HEK293 (cell line): ENCODE data around the gene EEF1AKMT4.

ENCODE experiments used
- CTCF ChIP-seq: fragments of 450-650 bp; formaldehyde crosslinking; IDR thresholded peaks from 2 replicates; pipeline ENCODE4 v1.5.1; 2016; ENCODE audit warnings: missing biosample characterization, missing genetic modification characterization
- KLF9 ChIP-seq: fragments of 450-650 bp; formaldehyde crosslinking; IDR thresholded peaks from 2 replicates; pipeline ENCODE4 v1.5.1; 2016; ENCODE audit warnings: missing biosample characterization, missing genetic modification characterization, low read depth
- PBX3 ChIP-seq: sonication (generic); formaldehyde crosslinking; IDR thresholded peaks from 2 replicates; pipeline ENCODE4 v1.8.1; 2022; ENCODE audit warnings: mild to moderate bottlenecking, moderate library complexity, missing genetic modification reagents
- ZNF138 ChIP-seq: fragments of 450-650 bp; formaldehyde crosslinking; IDR thresholded peaks from 2 replicates; pipeline ENCODE4 v1.5.1; 2016; ENCODE audit warnings: missing biosample characterization, missing genetic modification characterization, borderline replicate concordance
- ZNF555 ChIP-seq: fragments of 450-650 bp; formaldehyde crosslinking; conservative IDR thresholded peaks from 2 replicates; pipeline ENCODE4 v1.5.1; 2017; ENCODE audit warnings: missing biosample characterization, mild to moderate bottlenecking, missing genetic modification characterization, inconsistent platforms
- ZNF580 ChIP-seq: fragments of 450-650 bp; formaldehyde crosslinking; IDR thresholded peaks from 2 replicates; pipeline ENCODE4 v1.5.1; 2016; ENCODE audit warnings: missing biosample characterization, missing genetic modification characterization

GRCh38 chr3:184290331-184290730 lies 40.9 kb downstream of the EEF1AKMT4 start:
- TF ChIP-seq ZNF580 (tag by site-specific recombination) (no peak), ZNF138 (tag by site-specific recombination) (no peak), CTCF (tag by site-specific recombination) (no peak), PBX3 (CRISPR knock-in tag) (no peak), ZNF555 (tag by site-specific recombination) (no peak), KLF9 (tag by site-specific recombination) (no peak)
